Neural cell (in vitro differentiated cells): Measurements from ENCODE around the gene GSTM1.

ENCODE experiments used
- CTCF ChIP-seq: fragments of 450-650 bp; IDR thresholded peaks from 2 replicates; pipeline ENCODE4 v1.5.1; 2014; ENCODE audit warnings: antibody characterized with exemption, mild to moderate bottlenecking, moderate library complexity; ENCODE audit not compliant: poor library complexity, severe bottlenecking
- EP300 ChIP-seq: fragments of 450-650 bp; conservative IDR thresholded peaks from 2 replicates; pipeline ENCODE4 v1.6.1; 2014; ENCODE audit warnings: antibody characterized with exemption, mild to moderate bottlenecking, moderate library complexity; ENCODE audit not compliant: poor library complexity, severe bottlenecking
- EZH2 ChIP-seq: fragments of 200-600, 300-800 bp; shearing (Covaris generic), sonication (generic); IDR thresholded peaks from 2 replicates; pipeline ENCODE4 v1.6.1; 2014; ENCODE audit warnings: antibody characterized with exemption, low read length, borderline replicate concordance, mild to moderate bottlenecking; ENCODE audit not compliant: insufficient read depth, poor library complexity, severe bottlenecking
- MXI1 ChIP-seq: fragments of 450-650 bp; conservative IDR thresholded peaks from 2 replicates; pipeline ENCODE4 v1.6.1; 2014; ENCODE audit warnings: antibody characterized with exemption, mild to moderate bottlenecking; ENCODE audit not compliant: poor library complexity, severe bottlenecking
- POLR2AphosphoS5 ChIP-seq: IDR thresholded peaks from 2 replicates; pipeline ENCODE4 v1.6.1; 2012
- RAD21 ChIP-seq: fragments of 450-650 bp; conservative IDR thresholded peaks from 2 replicates; pipeline ENCODE4 v1.6.1; 2014; ENCODE audit warnings: antibody characterized with exemption, mild to moderate bottlenecking, moderate library complexity
- TAF1 ChIP-seq: IDR thresholded peaks from 2 replicates; pipeline ENCODE4 v1.6.1; 2012; ENCODE audit warnings: low read depth
- TF ChIP-seq, protein P1 (sequence below): IDR thresholded peaks from 2 replicates; pipeline ENCODE4 v1.6.1; 2012; ENCODE audit warnings: borderline replicate concordance

GRCh38 chr1:109657970-109658369 lies 29.6 kb upstream of the GSTM1 start:
- TF ChIP-seq POLR2AphosphoS5 (no peak), CTCF (no peak), TAF1 (no peak), RAD21 (no peak), EZH2 (no peak), EP300 (no peak), MXI1 (no peak)
- TF ChIP-seq, protein P1, sequence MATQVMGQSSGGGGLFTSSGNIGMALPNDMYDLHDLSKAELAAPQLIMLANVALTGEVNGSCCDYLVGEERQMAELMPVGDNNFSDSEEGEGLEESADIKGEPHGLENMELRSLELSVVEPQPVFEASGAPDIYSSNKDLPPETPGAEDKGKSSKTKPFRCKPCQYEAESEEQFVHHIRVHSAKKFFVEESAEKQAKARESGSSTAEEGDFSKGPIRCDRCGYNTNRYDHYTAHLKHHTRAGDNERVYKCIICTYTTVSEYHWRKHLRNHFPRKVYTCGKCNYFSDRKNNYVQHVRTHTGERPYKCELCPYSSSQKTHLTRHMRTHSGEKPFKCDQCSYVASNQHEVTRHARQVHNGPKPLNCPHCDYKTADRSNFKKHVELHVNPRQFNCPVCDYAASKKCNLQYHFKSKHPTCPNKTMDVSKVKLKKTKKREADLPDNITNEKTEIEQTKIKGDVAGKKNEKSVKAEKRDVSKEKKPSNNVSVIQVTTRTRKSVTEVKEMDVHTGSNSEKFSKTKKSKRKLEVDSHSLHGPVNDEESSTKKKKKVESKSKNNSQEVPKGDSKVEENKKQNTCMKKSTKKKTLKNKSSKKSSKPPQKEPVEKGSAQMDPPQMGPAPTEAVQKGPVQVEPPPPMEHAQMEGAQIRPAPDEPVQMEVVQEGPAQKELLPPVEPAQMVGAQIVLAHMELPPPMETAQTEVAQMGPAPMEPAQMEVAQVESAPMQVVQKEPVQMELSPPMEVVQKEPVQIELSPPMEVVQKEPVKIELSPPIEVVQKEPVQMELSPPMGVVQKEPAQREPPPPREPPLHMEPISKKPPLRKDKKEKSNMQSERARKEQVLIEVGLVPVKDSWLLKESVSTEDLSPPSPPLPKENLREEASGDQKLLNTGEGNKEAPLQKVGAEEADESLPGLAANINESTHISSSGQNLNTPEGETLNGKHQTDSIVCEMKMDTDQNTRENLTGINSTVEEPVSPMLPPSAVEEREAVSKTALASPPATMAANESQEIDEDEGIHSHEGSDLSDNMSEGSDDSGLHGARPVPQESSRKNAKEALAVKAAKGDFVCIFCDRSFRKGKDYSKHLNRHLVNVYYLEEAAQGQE = no peak
